Activated gamma-delta T cell treated with anti-CD3 and anti-CD28 coated beads, Interleukin-2, amount 50 U/mL, for 16 hours (primary cell): ENCODE measurements around the gene NRG3.
"Not testable (repeated sequence)": the region's sequence is repeated elsewhere in the genome, so short reads cannot be mapped to it uniquely, and the experiment has no call there.

Source experiments
- DNase-seq: peaks from one replicate; pipeline ENCODE4 v3.0.0-alpha.2; 2020; ENCODE audit warnings: low read depth

The NRG3 gene

GRCh38 chr10:82574081-82574480 is 699.1 kb downstream of the NRG3 start:
- DNase-seq: no peak

GRCh38 chr10:82575318-82575717 is 700.3 kb downstream of the NRG3 start:
- DNase-seq: no peak

- DNase-seq: no peak
Observed at GRCh38 chr10:82576093-82576492, 701.1 kb downstream of the NRG3 start.

GRCh38 chr10:82581940-82582339 is 706.9 kb downstream of the NRG3 start:
- DNase-seq: no peak

- no peak for DNase-seq
Observed at GRCh38 chr10:82591421-82591820, 716.4 kb downstream of the NRG3 start.

- no peak for DNase-seq
Observed at GRCh38 chr10:82597840-82598239, 722.8 kb downstream of the NRG3 start.

- DNase-seq: no peak
Observed at GRCh38 chr10:82609845-82610244, 734.9 kb downstream of the NRG3 start.

- no peak for DNase-seq
Observed at GRCh38 chr10:82618007-82618406, 743.0 kb downstream of the NRG3 start.

- DNase-seq: no peak
Observed at GRCh38 chr10:82621680-82622079, 746.7 kb downstream of the NRG3 start.

- no peak for DNase-seq
Observed at GRCh38 chr10:82622479-82622878, 747.5 kb downstream of the NRG3 start.

- no peak for DNase-seq
Observed at GRCh38 chr10:82625512-82626189, 750.7 kb downstream of the NRG3 start.

- DNase-seq: no peak
Observed at GRCh38 chr10:82628373-82628772, 753.4 kb downstream of the NRG3 start.

GRCh38 chr10:82643076-82643475 is 768.1 kb downstream of the NRG3 start:
- no peak for DNase-seq

GRCh38 chr10:82643601-82644000 is 768.6 kb downstream of the NRG3 start:
- no peak for DNase-seq

GRCh38 chr10:82645221-82645620 is 770.2 kb downstream of the NRG3 start:
- DNase-seq: no peak

GRCh38 chr10:82653244-82654155 is 778.5 kb downstream of the NRG3 start:
- no peak for DNase-seq

- DNase-seq: no peak
Observed at GRCh38 chr10:82660205-82660604, 785.2 kb downstream of the NRG3 start.

- no peak for DNase-seq
Observed at GRCh38 chr10:82660986-82661385, 786.0 kb downstream of the NRG3 start.

GRCh38 chr10:82661701-82662100 is 786.7 kb downstream of the NRG3 start:
- DNase-seq: no peak

- DNase-seq: no peak
Observed at GRCh38 chr10:82668221-82668895, 793.4 kb downstream of the NRG3 start.

GRCh38 chr10:82674036-82674435 is 799.0 kb downstream of the NRG3 start:
- DNase-seq: no peak

GRCh38 chr10:82677932-82678331 is 802.9 kb downstream of the NRG3 start:
- DNase-seq: not testable (repeated sequence)

- DNase-seq: not testable (repeated sequence)
Observed at GRCh38 chr10:82678451-82678850, 803.5 kb downstream of the NRG3 start.
